ENCODE results near the gene TNRC6B.

DNA sequence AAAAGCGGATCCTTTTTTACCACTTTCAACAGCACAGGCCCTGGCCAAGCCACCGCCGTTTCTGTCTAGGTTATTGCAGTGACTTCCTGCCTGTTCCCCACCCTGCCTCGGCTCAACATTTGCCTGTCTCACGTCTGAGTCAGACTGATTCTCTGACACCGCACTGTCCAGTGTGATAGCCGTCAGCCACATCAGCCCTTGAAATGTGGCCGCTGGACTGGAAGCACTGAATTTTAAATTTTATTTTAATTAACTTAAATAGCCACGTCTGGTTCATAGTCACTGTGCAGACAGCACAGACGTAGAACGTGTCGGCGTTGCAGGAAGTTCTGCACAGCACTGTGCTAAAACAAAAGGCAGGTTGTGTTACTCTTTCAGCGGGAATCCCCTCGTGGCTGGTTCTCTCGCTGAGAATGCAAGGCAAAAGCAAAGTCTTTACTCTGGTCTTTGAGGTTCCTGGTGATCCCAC lies 112.3 kb downstream of the TNRC6B start:
- TF ChIP-seq, protein P1, sequence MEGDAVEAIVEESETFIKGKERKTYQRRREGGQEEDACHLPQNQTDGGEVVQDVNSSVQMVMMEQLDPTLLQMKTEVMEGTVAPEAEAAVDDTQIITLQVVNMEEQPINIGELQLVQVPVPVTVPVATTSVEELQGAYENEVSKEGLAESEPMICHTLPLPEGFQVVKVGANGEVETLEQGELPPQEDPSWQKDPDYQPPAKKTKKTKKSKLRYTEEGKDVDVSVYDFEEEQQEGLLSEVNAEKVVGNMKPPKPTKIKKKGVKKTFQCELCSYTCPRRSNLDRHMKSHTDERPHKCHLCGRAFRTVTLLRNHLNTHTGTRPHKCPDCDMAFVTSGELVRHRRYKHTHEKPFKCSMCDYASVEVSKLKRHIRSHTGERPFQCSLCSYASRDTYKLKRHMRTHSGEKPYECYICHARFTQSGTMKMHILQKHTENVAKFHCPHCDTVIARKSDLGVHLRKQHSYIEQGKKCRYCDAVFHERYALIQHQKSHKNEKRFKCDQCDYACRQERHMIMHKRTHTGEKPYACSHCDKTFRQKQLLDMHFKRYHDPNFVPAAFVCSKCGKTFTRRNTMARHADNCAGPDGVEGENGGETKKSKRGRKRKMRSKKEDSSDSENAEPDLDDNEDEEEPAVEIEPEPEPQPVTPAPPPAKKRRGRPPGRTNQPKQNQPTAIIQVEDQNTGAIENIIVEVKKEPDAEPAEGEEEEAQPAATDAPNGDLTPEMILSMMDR (optimal IDR thresholded peaks at IDR 0.05 in 1 of 3, IDR thresholded peaks at IDR 0.05 in 1 of 3, conservative IDR thresholded peaks at IDR 0.05 in 1 of 3; ENCODE audit: extremely low read depth in 1 of 3, insufficient read depth in 2 of 3, low read length in 3 of 3) = no peak
- TF ChIP-seq EZH2 (IDR thresholded peaks at IDR 0.05; ENCODE audit: low read length) = no peak

Measured in keratinocyte (primary cell).